HepG2 (cell line): ENCODE results near the gene LRP5. TPM values are rescaled to one million over a fixed set of nuclear protein-coding genes. Genes with fewer than 3 reads are reported as not detected.
A peak's percentile ranks its signal among the peaks of the same experiment; 100 is the strongest.

Source experiments
- EED ChIP-seq: sonication (generic); formaldehyde crosslinking; IDR thresholded peaks from 2 replicates; pipeline ENCODE4 v1.5.0; 2020; ENCODE audit warnings: mild to moderate bottlenecking, missing genetic modification reagents
- FOXA3 ChIP-seq: IDR thresholded peaks from 2 replicates; pipeline ENCODE4 v1.6.1; 2016; ENCODE audit warnings: missing genetic modification reagents, missing compliant biosample characterization
- GLI4 ChIP-seq: sonication (generic); formaldehyde crosslinking; IDR thresholded peaks from 2 replicates; pipeline ENCODE4 v1.5.1; 2020; ENCODE audit warnings: missing genetic modification reagents, mild to moderate bottlenecking, moderate library complexity, borderline replicate concordance
- JUND ChIP-seq: sonication (generic); formaldehyde crosslinking; IDR thresholded peaks from 2 replicates; pipeline ENCODE4 v1.8.0; 2022; ENCODE audit warnings: mild to moderate bottlenecking, missing genetic modification reagents
- KLF13 ChIP-seq: sonication (generic); formaldehyde crosslinking; IDR thresholded peaks from 2 replicates; pipeline ENCODE4 v1.4.0; 2020; ENCODE audit warnings: mild to moderate bottlenecking, missing genetic modification reagents
- MAF1 ChIP-seq: sonication (generic); formaldehyde crosslinking; IDR thresholded peaks from 2 replicates; pipeline ENCODE4 v1.5.0; 2020; ENCODE audit warnings: missing genetic modification reagents, borderline replicate concordance
- MAFG ChIP-seq: sonication (generic); formaldehyde crosslinking; IDR thresholded peaks from 2 replicates; pipeline ENCODE4 v1.5.1; 2020; ENCODE audit warnings: mild to moderate bottlenecking, missing genetic modification reagents
- MEF2D ChIP-seq: sonication (generic); formaldehyde crosslinking; IDR thresholded peaks from 2 replicates; pipeline ENCODE4 v1.5.1; 2020; ENCODE audit warnings: mild to moderate bottlenecking, missing genetic modification reagents
- MIER3 ChIP-seq: IDR thresholded peaks from 2 replicates; pipeline ENCODE4 v1.6.1; 2016; ENCODE audit warnings: missing compliant biosample characterization, borderline replicate concordance
- MXI1 ChIP-seq: IDR thresholded peaks from 3 replicates; pipeline ENCODE4 v1.6.1; 2012; ENCODE audit warnings: low read depth, low read length, inconsistent platforms, borderline replicate concordance
- MZF1 ChIP-seq: sonication (generic); formaldehyde crosslinking; IDR thresholded peaks from 2 replicates; pipeline ENCODE4 v1.8.1; 2023; ENCODE audit warnings: mild to moderate bottlenecking, missing genetic modification reagents, borderline replicate concordance
- NAIF1 ChIP-seq: sonication (generic); formaldehyde crosslinking; IDR thresholded peaks from 2 replicates; pipeline ENCODE4 v1.5.0; 2020; ENCODE audit warnings: mild to moderate bottlenecking, missing genetic modification reagents, borderline replicate concordance
- PHB2 ChIP-seq: fragments of 450-650 bp; IDR thresholded peaks from 2 replicates; pipeline ENCODE4 v1.6.1; 2018; ENCODE audit not compliant: partially characterized antibody
- POLR2G ChIP-seq: fragments of 200-400 bp; formaldehyde crosslinking; IDR thresholded peaks from 2 replicates; pipeline ENCODE4 v1.6.1; 2018; ENCODE audit warnings: mild to moderate bottlenecking, low read depth, low read length, moderate library complexity
- RXRA ChIP-seq: sonication (generic); formaldehyde crosslinking; IDR thresholded peaks from 2 replicates; pipeline ENCODE4 v1.5.1; 2020; ENCODE audit warnings: missing genetic modification reagents
- SMAD9 ChIP-seq: sonication (generic); formaldehyde crosslinking; IDR thresholded peaks from 2 replicates; pipeline ENCODE4 v1.5.1; 2020; ENCODE audit warnings: mild to moderate bottlenecking, missing genetic modification reagents
- SNAPC2 ChIP-seq: sonication (generic); formaldehyde crosslinking; IDR thresholded peaks from 2 replicates; pipeline ENCODE4 v1.8.1; 2022; ENCODE audit warnings: mild to moderate bottlenecking, missing genetic modification reagents
- U2AF1 ChIP-seq: fragments of 200-400 bp; formaldehyde crosslinking; optimal IDR thresholded peaks from 2 replicates; pipeline ENCODE3; 2017; ENCODE audit warnings: mild to moderate bottlenecking, low read depth, low read length
- U2AF2 ChIP-seq: fragments of 200-400 bp; formaldehyde crosslinking; IDR thresholded peaks from 2 replicates; pipeline ENCODE4 v1.6.1; 2017; ENCODE audit warnings: low read depth, mild to moderate bottlenecking, low read length
- ZBTB38 ChIP-seq: sonication (generic); formaldehyde crosslinking; IDR thresholded peaks from 2 replicates; pipeline ENCODE4 v1.5.1; 2020; ENCODE audit warnings: mild to moderate bottlenecking, missing genetic modification reagents
- ZC3H4 ChIP-seq: sonication (generic); formaldehyde crosslinking; IDR thresholded peaks from 2 replicates; pipeline ENCODE4 v1.4.0; 2020; ENCODE audit warnings: missing genetic modification reagents, borderline replicate concordance
- ZFP36 ChIP-seq: fragments of 150-350 bp; IDR thresholded peaks from 2 replicates; pipeline ENCODE4 v1.6.1; 2018; ENCODE audit warnings: borderline replicate concordance, low read length, low read depth; ENCODE audit not compliant: partially characterized antibody
- ZMYM3 ChIP-seq: sonication (generic); formaldehyde crosslinking; IDR thresholded peaks from 2 replicates; pipeline ENCODE4 v1.5.1; 2020; ENCODE audit warnings: mild to moderate bottlenecking, missing genetic modification reagents
- ZNF263 ChIP-seq: sonication (generic); formaldehyde crosslinking; IDR thresholded peaks from 2 replicates; pipeline ENCODE4 v1.4.0; 2020; ENCODE audit warnings: missing genetic modification reagents
- ZNF326 ChIP-seq: sonication (generic); formaldehyde crosslinking; IDR thresholded peaks from 2 replicates; pipeline ENCODE4 v1.4.0; 2020; ENCODE audit warnings: missing genetic modification reagents, borderline replicate concordance
- ZNF589 ChIP-seq: sonication (generic); formaldehyde crosslinking; conservative IDR thresholded peaks from 2 replicates; pipeline ENCODE4 v1.8.0; 2022; ENCODE audit warnings: mild to moderate bottlenecking, moderate library complexity, missing genetic modification reagents
- ZNF782 ChIP-seq: sonication (generic); formaldehyde crosslinking; IDR thresholded peaks from 2 replicates; pipeline ENCODE4 v1.4.0; 2020; ENCODE audit warnings: missing genetic modification reagents, mild to moderate bottlenecking, borderline replicate concordance
- polyA plus RNA-seq, 8 experiments: library from polyadenylated mRNA; depleted of rRNA in 3 of 8; stranded (reverse) in 7 of 8; unstranded in 1 of 8; fragments of >200 nt; fragmentation: Illumina TruSeq in 4 of 8; extraction: Trizol in 4 of 8; gene quantifications; 2 replicates each; pipeline versions ENCODE4 v1.2.1 to v1.2.3, GENCODE V29; 2011 to 2016; ENCODE audit warnings: low read depth in 4 of 8, missing spikeins in 1 of 8, mixed read lengths in 1 of 8; ENCODE audit not compliant: insufficient read depth in 1 of 8
- total RNA-seq, 5 experiments: library from RNA; depleted of rRNA; stranded (reverse); fragments of >200 nt; fragmentation: Illumina TruSeq; extraction: Trizol; gene quantifications; 2 replicates each; pipeline ENCODE4 v1.2.3, GENCODE V29; 2016; ENCODE audit warnings: low read depth in 1 of 5
- TF ChIP-seq, protein P1 (sequence below): IDR thresholded peaks from 2 replicates; pipeline ENCODE4 v1.6.1; 2012; ENCODE audit warnings: inconsistent platforms
- TF ChIP-seq, protein P2 (sequence below): sonication (generic); formaldehyde crosslinking; IDR thresholded peaks from 2 replicates; pipeline ENCODE4 v1.8.1; 2023; ENCODE audit warnings: mild to moderate bottlenecking, missing genetic modification reagents
- TF ChIP-seq, protein P3 (sequence below): fragments of 450-650 bp; IDR thresholded peaks from 2 replicates; pipeline ENCODE4 v1.6.1; 2017

Gene LRP5
- total and polyA plus RNA-seq, 2 of the 13 experiments (the other 11 are each of a cell fraction or from before 2014, with no cell fraction given): 40.4 to 64.0 TPM

DNA sequence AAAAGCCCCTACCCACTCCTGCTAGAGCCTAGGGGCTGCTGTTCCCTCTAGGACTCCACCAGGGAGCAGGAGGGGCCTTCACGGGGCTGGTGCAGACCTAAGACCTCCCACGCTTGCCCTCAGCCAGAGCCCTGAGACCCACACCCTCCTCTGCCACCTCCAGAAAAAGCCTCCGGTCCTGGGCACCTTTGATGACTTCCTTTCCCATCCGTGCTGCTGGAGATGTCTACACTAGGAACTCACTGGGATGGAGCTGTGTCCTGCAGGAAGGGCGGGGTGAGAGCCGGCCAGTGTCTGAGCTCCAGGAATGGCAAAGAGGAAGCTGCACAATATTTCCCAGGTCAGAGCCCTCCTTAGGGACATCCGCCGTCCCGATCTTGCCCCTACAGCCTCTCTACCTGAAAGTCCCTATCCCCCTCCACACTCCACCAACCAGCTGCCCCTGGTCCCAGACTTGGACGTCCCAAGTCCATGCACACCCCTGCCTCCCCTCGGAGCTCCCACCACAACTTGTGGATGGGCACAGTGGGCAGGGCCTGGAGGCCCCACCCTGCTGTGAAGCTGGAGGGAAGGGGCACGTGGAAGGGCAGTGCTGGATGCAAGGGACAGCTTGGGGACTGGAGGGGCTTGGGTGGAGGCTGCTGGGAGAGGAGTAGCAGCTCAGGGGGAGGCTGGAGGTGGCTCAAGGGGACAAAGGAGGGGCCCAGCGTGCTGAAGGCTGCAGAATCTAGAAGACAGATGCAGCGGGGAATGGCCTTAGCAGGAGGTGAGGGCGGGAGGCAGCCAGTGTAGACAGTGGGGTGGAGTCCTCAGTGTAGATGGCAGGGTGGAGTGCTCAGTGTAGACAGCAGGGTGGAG is 13.5 kb upstream of the LRP5 start (continued):
- TF ChIP-seq U2AF2: peak; percentile 46; the same call in 1 of the 2 replicates
- peak; percentile 25; the same call in 1 of the 2 replicates for TF ChIP-seq MZF1 (CRISPR knock-in tag)
- TF ChIP-seq, protein P1, sequence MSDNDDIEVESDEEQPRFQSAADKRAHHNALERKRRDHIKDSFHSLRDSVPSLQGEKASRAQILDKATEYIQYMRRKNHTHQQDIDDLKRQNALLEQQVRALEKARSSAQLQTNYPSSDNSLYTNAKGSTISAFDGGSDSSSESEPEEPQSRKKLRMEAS: peak; percentile 96
- 0 out of 2 replicates have a peak, but pooled peaks have one; percentile 81 for TF ChIP-seq GLI4 (CRISPR knock-in tag)
- TF ChIP-seq POLR2G: peak; percentile 75
- TF ChIP-seq NAIF1 (CRISPR knock-in tag): 0 out of 2 replicates have a peak, but pooled peaks have one; percentile 5
- no peak for TF ChIP-seq ZNF326 (CRISPR knock-in tag)
- TF ChIP-seq ZNF782 (CRISPR knock-in tag): no peak
- peak; percentile 60 for TF ChIP-seq ZC3H4 (CRISPR knock-in tag)
- peak; percentile 83; the same call in 1 of the 2 replicates for TF ChIP-seq ZNF263 (CRISPR knock-in tag)
- TF ChIP-seq SNAPC2 (CRISPR knock-in tag): no peak; the same call in 1 of the 2 replicates
- TF ChIP-seq, protein P2, sequence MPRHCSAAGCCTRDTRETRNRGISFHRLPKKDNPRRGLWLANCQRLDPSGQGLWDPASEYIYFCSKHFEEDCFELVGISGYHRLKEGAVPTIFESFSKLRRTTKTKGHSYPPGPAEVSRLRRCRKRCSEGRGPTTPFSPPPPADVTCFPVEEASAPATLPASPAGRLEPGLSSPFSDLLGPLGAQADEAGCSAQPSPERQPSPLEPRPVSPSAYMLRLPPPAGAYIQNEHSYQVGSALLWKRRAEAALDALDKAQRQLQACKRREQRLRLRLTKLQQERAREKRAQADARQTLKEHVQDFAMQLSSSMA (CRISPR knock-in tag): no peak
- TF ChIP-seq MEF2D (CRISPR knock-in tag): no peak
- no peak for TF ChIP-seq MIER3 (CRISPR knock-in tag)
- TF ChIP-seq U2AF1: no peak
- TF ChIP-seq ZMYM3: peak; percentile 30; the same call in 1 of the 2 replicates
- peak; percentile 54; the same call in 1 of the 2 replicates for TF ChIP-seq ZNF589 (CRISPR knock-in tag)
- no peak; the same call in none of the 2 replicates for TF ChIP-seq SMAD9 (CRISPR knock-in tag)
- TF ChIP-seq ZBTB38: 0 out of 2 replicates have a peak, but pooled peaks have one; percentile 21
- no peak for TF ChIP-seq ZFP36
- TF ChIP-seq MAFG (CRISPR knock-in tag): no peak
- TF ChIP-seq, protein P3, sequence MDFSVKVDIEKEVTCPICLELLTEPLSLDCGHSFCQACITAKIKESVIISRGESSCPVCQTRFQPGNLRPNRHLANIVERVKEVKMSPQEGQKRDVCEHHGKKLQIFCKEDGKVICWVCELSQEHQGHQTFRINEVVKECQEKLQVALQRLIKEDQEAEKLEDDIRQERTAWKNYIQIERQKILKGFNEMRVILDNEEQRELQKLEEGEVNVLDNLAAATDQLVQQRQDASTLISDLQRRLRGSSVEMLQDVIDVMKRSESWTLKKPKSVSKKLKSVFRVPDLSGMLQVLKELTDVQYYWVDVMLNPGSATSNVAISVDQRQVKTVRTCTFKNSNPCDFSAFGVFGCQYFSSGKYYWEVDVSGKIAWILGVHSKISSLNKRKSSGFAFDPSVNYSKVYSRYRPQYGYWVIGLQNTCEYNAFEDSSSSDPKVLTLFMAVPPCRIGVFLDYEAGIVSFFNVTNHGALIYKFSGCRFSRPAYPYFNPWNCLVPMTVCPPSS: no peak
- TF ChIP-seq KLF13 (CRISPR knock-in tag): no peak
- peak; percentile 40; the same call in 1 of the 3 replicates for TF ChIP-seq MXI1
- TF ChIP-seq RXRA (CRISPR knock-in tag): no peak
- no peak for TF ChIP-seq MAF1 (CRISPR knock-in tag)
- TF ChIP-seq PHB2: no peak
- TF ChIP-seq EED (CRISPR knock-in tag): peak; percentile 58; the same call in 1 of the 2 replicates
- TF ChIP-seq JUND (CRISPR knock-in tag): no peak
- TF ChIP-seq FOXA3 (CRISPR knock-in tag): peak; percentile 8; the same call in 1 of the 2 replicates
